Amniotic epithelial cell (primary cell): ENCODE results near the gene KIF3A.

Source experiments
- DNase-seq: peaks from one replicate; pipeline ENCODE4 v3.0.0-alpha.2; 2010; ENCODE audit warnings: low read depth

The KIF3A gene

DNA sequence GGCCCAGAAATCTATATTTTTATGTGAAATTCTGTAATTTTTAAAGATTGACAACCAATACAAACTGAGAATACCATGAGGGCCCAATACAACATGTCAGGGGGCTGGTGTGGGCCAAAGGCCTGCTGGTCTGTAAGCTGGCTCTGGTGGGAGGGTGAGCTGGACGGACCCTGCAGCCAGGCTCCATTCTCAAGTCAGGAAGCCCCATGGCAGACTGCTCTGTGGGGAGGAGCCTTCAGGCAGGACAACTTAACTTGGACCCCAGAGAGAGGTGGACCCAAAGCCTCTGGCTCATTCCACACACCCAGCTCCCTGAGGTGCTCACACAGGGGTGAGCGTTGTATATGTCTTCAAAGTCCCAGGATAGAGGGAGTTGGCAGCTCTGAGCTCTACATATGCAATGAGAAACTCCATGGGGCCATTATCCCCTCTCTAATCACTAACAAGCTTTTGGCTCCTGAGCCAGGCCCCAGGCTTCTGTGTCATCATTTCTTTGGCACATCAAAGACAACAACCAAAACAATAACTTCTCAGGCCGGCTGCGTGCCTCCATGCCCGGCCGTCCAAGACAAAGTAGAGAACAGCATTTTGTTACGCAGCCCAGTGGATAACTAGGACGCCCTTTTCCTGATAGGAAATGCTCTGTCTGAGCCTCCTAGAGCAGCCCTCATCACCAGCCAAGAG is 33.3 kb upstream of the KIF3A start:
- DNase-seq: no peak

- no peak for DNase-seq
Measured at GRCh38 chr5:132768485-132768868, 31.1 kb upstream of the KIF3A start.

- DNase-seq: no peak
Measured at GRCh38 chr5:132767150-132767549, 29.8 kb upstream of the KIF3A start.

DNA sequence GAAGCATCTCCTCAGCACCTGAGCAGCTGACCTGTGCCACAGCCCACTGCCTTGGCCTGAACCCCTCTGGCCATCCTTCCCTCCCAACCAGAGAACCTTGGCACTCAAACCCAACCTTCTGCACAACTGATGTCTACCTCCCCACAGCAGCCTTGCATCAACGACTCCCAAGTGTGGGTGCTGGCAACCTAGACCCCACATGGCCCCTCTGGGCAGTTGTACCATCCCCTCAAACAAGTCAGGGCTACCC is 29.4 kb upstream of the KIF3A start:
- no peak for DNase-seq

- no peak for DNase-seq
Measured at GRCh38 chr5:132766020-132766805, 28.9 kb upstream of the KIF3A start.

DNA sequence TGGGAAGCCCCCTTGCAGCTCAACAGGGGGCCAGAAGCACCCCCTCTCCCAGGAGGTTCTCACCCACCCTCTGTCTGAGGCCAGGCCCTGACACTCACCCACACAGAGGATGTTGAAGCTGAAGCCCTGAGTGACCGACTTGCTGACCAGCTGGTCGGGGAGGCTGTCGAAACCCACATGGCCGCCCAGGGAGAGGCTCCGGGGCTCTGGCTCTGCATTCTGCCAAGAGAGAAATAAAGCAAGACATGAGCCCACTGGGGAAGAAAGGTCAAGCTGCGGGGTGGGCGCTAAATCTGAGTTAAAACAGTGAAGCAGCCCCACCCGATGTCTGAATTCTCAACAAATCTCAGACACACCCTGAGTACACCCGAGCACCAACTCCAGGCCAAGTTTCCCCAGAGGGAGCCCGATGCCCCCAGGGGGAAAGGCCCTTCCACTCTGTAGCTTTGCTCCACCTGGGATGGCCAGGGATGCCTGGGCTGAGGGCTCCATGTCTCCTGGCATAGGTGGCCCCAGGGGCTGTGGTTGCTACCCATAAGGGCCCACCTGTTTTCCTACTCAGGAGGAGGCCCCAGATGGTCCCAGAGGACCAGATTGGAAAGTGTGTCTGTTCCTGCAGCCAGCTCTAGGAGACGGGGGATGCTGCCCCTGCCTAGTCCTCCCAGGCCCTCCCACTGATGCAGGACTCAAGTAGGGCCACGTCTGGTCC is 28.1 kb upstream of the KIF3A start:
- DNase-seq: no peak

GRCh38 chr5:132764671-132765238 is 27.4 kb upstream of the KIF3A start:
- no peak for DNase-seq

GRCh38 chr5:132764051-132764450 is 26.7 kb upstream of the KIF3A start:
- DNase-seq: no peak

DNA sequence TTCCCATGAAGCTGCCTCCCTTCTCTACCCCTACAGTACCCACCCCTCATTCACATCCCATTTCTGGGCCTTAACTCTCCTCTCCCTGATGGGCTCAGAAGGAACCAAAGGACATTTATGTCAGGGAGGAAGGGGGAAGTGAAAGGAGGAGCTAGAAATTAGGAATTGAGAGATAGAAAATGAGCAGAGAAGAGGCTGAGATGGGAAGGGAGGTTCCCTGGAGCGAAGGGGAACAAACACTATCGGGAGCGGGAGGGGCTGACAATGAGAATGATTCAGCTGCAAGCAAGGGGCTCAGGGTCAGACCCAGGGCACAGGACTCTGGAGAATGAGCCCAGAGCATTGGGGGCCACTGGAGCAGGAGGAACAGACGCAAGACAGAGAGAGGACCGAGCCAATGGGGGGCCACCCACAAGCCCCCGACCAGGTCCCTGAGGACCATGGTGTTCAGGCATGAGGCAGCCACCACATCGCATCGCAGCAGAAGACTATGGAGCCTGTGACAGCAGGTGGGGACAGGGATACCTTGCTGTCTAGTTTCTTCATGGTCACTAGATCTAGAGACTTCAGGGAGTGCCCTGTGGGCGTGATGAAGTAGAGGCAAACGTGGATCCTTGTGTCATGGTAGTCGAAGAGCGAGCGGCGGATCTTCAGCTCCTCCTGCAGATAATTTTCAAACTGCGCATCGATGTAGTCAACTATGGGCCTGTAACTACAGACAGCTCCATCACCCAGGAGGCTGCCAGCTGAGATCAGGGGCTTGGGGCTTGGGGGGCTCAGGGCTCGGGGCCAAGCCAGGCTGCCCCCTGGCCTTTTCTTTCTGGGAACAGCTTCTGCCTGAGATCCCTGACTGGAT is 26.1 kb upstream of the KIF3A start:
- no peak for DNase-seq

DNA sequence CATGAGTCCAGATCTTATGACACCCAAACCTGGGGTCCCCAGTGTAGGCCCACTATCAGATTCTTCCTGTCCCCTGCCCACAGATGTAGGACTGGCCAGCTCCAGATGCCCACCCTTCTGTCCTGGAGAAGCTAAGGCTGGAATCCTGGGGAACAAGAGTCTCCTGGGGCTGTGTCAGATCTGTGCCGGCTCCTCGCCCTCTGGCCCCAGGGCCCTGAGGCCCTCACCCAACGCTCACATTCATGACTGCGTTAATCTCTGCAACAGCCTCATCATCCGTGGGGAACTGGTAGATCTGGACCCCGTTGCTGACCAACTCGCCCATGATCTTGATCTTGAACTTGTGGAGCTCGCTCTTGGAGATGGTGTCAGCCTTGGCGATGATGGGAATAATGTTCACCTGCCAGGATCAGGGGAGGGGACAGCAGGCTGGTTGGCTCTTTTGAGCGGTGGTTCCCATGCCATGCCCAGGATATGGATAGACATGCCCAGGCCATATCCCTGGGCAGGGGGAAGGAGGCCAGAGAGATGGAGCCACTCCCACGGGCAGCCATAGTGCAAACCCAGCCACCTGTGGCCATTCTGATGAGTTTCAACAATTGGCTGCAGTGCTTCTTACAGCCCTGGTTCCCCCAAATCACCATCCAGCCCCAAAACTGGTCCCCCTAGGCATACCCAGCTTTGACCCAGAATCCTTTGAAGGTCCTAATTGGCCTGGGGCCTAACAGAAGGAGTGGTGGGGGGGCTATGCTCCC is 25.1 kb upstream of the KIF3A start:
- no peak for DNase-seq

- DNase-seq: no peak
Measured at GRCh38 chr5:132761321-132762240, 24.2 kb upstream of the KIF3A start.

- DNase-seq: no peak
Measured at GRCh38 chr5:132760601-132761317, 23.4 kb upstream of the KIF3A start.

- no peak for DNase-seq
Measured at GRCh38 chr5:132760049-132760420, 22.7 kb upstream of the KIF3A start.

- DNase-seq: no peak
Measured at GRCh38 chr5:132759114-132760048, 22.0 kb upstream of the KIF3A start.

DNA sequence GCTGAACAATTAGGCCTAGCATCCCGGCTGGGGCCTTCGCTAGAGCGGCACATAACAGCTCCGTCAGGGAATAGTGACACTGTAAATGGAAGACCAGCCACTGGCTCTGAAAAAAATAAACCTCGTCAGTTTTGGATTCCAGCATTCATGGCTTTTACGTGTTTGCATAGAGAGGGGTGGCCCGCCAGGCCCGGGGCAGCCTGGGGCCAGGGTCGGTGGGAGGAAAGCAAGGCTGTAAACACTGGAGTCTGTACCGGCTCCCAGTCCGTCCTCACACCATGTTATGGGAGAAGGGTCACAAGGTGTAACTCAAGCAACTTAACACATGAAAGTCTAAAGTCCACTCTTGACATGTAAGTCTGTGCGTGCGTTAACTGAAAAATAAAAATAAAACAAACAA is 21.1 kb upstream of the KIF3A start:
- no peak for DNase-seq

DNA sequence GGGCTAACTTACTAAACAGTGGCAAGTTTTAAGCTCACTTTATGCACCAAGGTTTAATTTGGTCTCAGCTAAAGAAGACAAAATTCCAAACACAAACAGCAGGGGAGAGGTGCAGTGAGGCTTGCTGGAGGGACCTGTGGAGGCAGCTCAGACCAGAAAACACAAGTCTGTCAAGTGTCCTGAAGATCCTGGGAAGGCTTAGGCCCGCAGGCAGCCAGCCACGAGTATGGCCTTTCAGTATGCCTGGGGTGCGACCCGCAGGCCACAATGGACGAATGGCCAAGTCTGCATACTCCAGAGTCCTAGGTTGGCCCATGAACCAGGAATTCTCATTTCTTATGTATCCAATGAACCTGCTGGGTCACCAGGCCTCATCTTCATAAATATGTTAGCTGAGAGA is 19.2 kb upstream of the KIF3A start:
- DNase-seq: no peak

DNA sequence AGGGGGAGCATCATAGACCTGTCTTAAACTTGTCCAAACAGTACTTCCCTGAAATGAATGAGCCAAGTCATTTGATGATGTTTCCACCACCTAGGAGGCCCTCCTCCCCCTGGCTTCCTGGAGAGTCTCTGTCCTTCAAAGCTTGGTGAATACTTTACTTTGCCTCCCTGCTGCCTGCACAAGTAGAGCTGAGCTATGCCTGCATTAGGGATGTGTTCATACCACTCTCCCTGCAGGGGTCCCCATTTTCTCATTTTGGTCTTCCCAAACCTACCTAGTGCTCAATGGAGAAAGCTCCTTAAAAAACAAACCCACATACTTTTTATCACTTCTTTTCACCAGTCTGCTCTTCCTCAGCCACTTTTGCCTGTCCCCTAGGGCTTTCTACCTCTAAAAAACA is 17.6 kb upstream of the KIF3A start:
- DNase-seq: peak; percentile 24

GRCh38 chr5:132754111-132754510 is 16.8 kb upstream of the KIF3A start:
- DNase-seq: no peak
